Kidney (tissue), 14 donors: Measurements from ENCODE around the gene SLC2A9. TPM values are rescaled to one million over a fixed set of nuclear protein-coding genes. Genes with fewer than 3 reads are reported as not detected.

ENCODE experiments used
- DNase-seq, 5 donors: peaks; one replicate each; pipeline ENCODE4 v3.0.0-alpha.2; 2013 to 2020
- FAIRE-seq: peaks from 2 replicates; lab custom pipeline; 2012; peaks lifted over from hg19 to GRCh38; lab: Jason Lieb, UNC
- H3K27ac ChIP-seq, 2 donors: one replicate each; pipeline ENCODE4 v1.7.0; 2013; ENCODE audit warnings: low read depth in 2 of 2, low read length in 2 of 2, inconsistent platforms in 1 of 2
- H3K27me3 ChIP-seq: one replicate; pipeline ENCODE4 v1.7.1; 2013; ENCODE audit warnings: low read length, inconsistent platforms; ENCODE audit not compliant: control insufficient read depth, insufficient read depth
- H3K36me3 ChIP-seq, 3 donors: one replicate each; pipeline versions ENCODE4 v1.7.0 to v1.7.1; 2013; ENCODE audit warnings: low read length in 3 of 3, control low read depth in 1 of 3, inconsistent platforms in 1 of 3; ENCODE audit not compliant: insufficient read depth in 3 of 3, control insufficient read depth in 2 of 3
- H3K4me1 ChIP-seq, 3 donors: one replicate each; pipeline versions ENCODE4 v1.7.0 to v1.7.1; 2013; ENCODE audit warnings: low read length in 3 of 3, inconsistent platforms in 1 of 3, low read depth in 1 of 3; ENCODE audit not compliant: control insufficient read depth in 2 of 3, insufficient read depth in 2 of 3
- H3K4me3 ChIP-seq, 3 donors: one replicate each; pipeline versions ENCODE4 v1.7.0 to v1.8.1; 2013; ENCODE audit warnings: low read length in 3 of 3, control low read depth in 1 of 3, inconsistent platforms in 1 of 3
- H3K9ac ChIP-seq, 3 donors: one replicate each; pipeline versions ENCODE4 v1.7.0 to v1.7.1; 2013; ENCODE audit warnings: low read length in 3 of 3, control low read depth in 1 of 3, inconsistent platforms in 1 of 3
- H3K9me3 ChIP-seq, 3 donors: one replicate each; pipeline versions ENCODE4 v1.7.0 to v1.7.1; 2013; ENCODE audit warnings: low read length in 3 of 3, control low read depth in 1 of 3, inconsistent platforms in 1 of 3; ENCODE audit not compliant: control insufficient read depth in 2 of 3, insufficient read depth in 1 of 3
- CTCF ChIP-seq: IDR thresholded peaks from 3 replicates; pipeline ENCODE4 v1.5.1; 2012; ENCODE audit warnings: mild to moderate bottlenecking, moderate library complexity, borderline replicate concordance; ENCODE audit not compliant: insufficient read depth; ENCODE audit errors: extremely low read depth
- intact Hi-C: fragments of 100-400 bp; cut with DNase I; formaldehyde crosslinking; loops from one replicate; pipeline ENCODE4 v1.11.1; 2022
- polyA plus RNA-seq: library from polyadenylated mRNA; stranded (reverse); fragments of 350-450 nt; fragmentation: Illumina TruSeq; extraction: RNeasy Lipid Tissue Mini Kit (QIAGEN cat#74804); gene quantifications from one replicate; pipeline ENCODE4 v1.2.3, GENCODE V29; 2014; ENCODE audit warnings: low read depth, low replicate concordance; ENCODE audit not compliant: insufficient read depth
- total RNA-seq: library from RNA; stranded (reverse); fragmentation: NEBNext Ultra II Directional; extraction: Animal tissue kit (Norgen Biotek cat#: 25700); gene quantifications from one replicate; pipeline ENCODE4 v1.2.1, GENCODE V29; 2021
- donor health status: control.
- donor health status: control.
- donor health status: control.
- donor health status: control.
- donor health status: control.
- donor health status: DM: yes; HTN: yes; CAD: no.
- donor health status: Normal renal cell carcinoma (clear cell type).

The SLC2A9 gene
- total and polyA plus RNA-seq, 2 donors from 2014 or later: 41.5 to 47.6 TPM

GRCh38 chr4:10048941-10049697 lies 27.8 kb upstream of the SLC2A9 start:
- no peaks in the 10 kb centered on the region for H3K36me3 ChIP-seq
- H3K27me3 ChIP-seq: no peaks in the 10 kb centered on the region
- peaks cover 0 to 18% (median 7%) of the 10 kb centered on the region in 3 donors for H3K4me1 ChIP-seq
- no peak for TF ChIP-seq CTCF
- no peak overlapping the region for H3K9ac ChIP-seq
- DNase-seq: peak in 1 of 5 donors; percentile 7
- no peak for FAIRE-seq
- no peak overlapping the region for H3K27ac ChIP-seq
- no peak overlapping the region for H3K4me3 ChIP-seq
- no peaks in the 10 kb centered on the region for H3K9me3 ChIP-seq
- intact Hi-C loops: no loop called here

GRCh38 chr4:10047967-10048366 lies 26.7 kb upstream of the SLC2A9 start:
- Histone ChIP-seq H3K4me1 (peaks cover 0 to 8% (median 4%) of the 10 kb centered on the region in 3 donors), H3K27ac (no peak overlapping the region), H3K4me3 (no peak overlapping the region), H3K36me3 (no peaks in the 10 kb centered on the region), H3K9me3 (no peaks in the 10 kb centered on the region), H3K9ac (no peak overlapping the region), H3K27me3 (no peaks in the 10 kb centered on the region)
- intact Hi-C loops: no loop called here
- DNase-seq (peak in 1 of 5 donors; percentile 5), FAIRE-seq (no peak)
- TF ChIP-seq CTCF: no peak

- peak in 1 of 5 donors; percentile 6 for DNase-seq
- peaks cover 0 to 8% (median 4%) of the 10 kb centered on the region in 3 donors for H3K4me1 ChIP-seq
- no peaks in the 10 kb centered on the region for H3K27me3 ChIP-seq
- H3K4me3 ChIP-seq: no peak overlapping the region
- intact Hi-C loops: no loop called here
- FAIRE-seq: no peak
- H3K27ac ChIP-seq: peak overlapping the region; percentile 56 to 67
- H3K9me3 ChIP-seq: peaks cover 0 to 7% (median 0%) of the 10 kb centered on the region in 3 donors
- no peak overlapping the region for H3K9ac ChIP-seq
- no peaks in the 10 kb centered on the region for H3K36me3 ChIP-seq
- no peak for TF ChIP-seq CTCF
Measured at GRCh38 chr4:10046471-10046870, 25.2 kb upstream of the SLC2A9 start.
